ENCODE measurements around the gene GUCA1C. TPM values are rescaled to one million over a fixed set of nuclear protein-coding genes. Genes with fewer than 3 reads are reported as not detected.

GUCA1C gene
- polyA plus RNA-seq, 2 donors, result not detected

- H3K27ac ChIP-seq (ENCODE audit: low read depth in 2 of 2, low read length in 1 of 2), result no peak overlapping the region
- 25 to 31% methylated on average over 6 of the region's 6 CpGs for WGBS, 2 donors
- no peaks in the 10 kb centered on the region for H3K36me3 ChIP-seq (ENCODE audit: control insufficient read depth in 2 of 2, insufficient read depth in 2 of 2, low read length in 1 of 2)
- no peaks in the 10 kb centered on the region for H3K27me3 ChIP-seq (ENCODE audit: control insufficient read depth in 1 of 2, insufficient read depth in 2 of 2, low read length in 2 of 2)
- no peaks in the 10 kb centered on the region for H3K9me3 ChIP-seq (ENCODE audit: control insufficient read depth in 2 of 2, insufficient read depth in 1 of 2, low read depth in 1 of 2, low read length in 1 of 2)
- no peak overlapping the region for H3K4me3 ChIP-seq (ENCODE audit: low read depth in 1 of 2, low read length in 2 of 2)
- no peaks in the 10 kb centered on the region for H3K4me1 ChIP-seq (ENCODE audit: control insufficient read depth in 2 of 2, insufficient read depth in 2 of 2, low read length in 1 of 2)
Observed at GRCh38 chr3:108914774-108915641, 38.7 kb downstream of the GUCA1C start.

GRCh38 chr3:108909799-108910198 is 43.9 kb downstream of the GUCA1C start:
- Histone ChIP-seq H3K9me3 (ENCODE audit: control insufficient read depth in 2 of 2, insufficient read depth in 1 of 2, low read depth in 1 of 2, low read length in 1 of 2) (peaks cover 0 to under 1% of the 10 kb centered on the region in 2 donors), H3K27me3 (ENCODE audit: control insufficient read depth in 1 of 2, insufficient read depth in 2 of 2, low read length in 2 of 2) (no peaks in the 10 kb centered on the region), H3K4me1 (ENCODE audit: control insufficient read depth in 2 of 2, insufficient read depth in 2 of 2, low read length in 1 of 2) (no peaks in the 10 kb centered on the region), H3K4me3 (ENCODE audit: low read depth in 1 of 2, low read length in 2 of 2) (no peak overlapping the region), H3K36me3 (ENCODE audit: control insufficient read depth in 2 of 2, insufficient read depth in 2 of 2, low read length in 1 of 2) (no peaks in the 10 kb centered on the region), H3K27ac (ENCODE audit: low read depth in 2 of 2, low read length in 1 of 2) (no peak overlapping the region)
- 92 to 95% methylated on average over 5 of the region's 5 CpGs for WGBS, 2 donors

- H3K9me3 ChIP-seq (ENCODE audit: control insufficient read depth in 2 of 2, insufficient read depth in 1 of 2, low read depth in 1 of 2, low read length in 1 of 2), result peaks cover 0 to 2% of the 10 kb centered on the region in 2 donors
- H3K27me3 ChIP-seq (ENCODE audit: control insufficient read depth in 1 of 2, insufficient read depth in 2 of 2, low read length in 2 of 2), result no peaks in the 10 kb centered on the region
- 72 to 78% methylated on average over 1 of the region's 1 CpG for WGBS, 2 donors
Observed at GRCh38 chr3:108907194-108907593, 46.5 kb downstream of the GUCA1C start.

GRCh38 chr3:108899530-108899929 is 54.1 kb downstream of the GUCA1C start:
- no peaks in the 10 kb centered on the region for H3K36me3 ChIP-seq (ENCODE audit: control insufficient read depth in 2 of 2, insufficient read depth in 2 of 2, low read length in 1 of 2)
- 74 to 77% methylated on average over 3 of the region's 3 CpGs for WGBS, 2 donors
- no peaks in the 10 kb centered on the region for H3K27me3 ChIP-seq (ENCODE audit: control insufficient read depth in 1 of 2, insufficient read depth in 2 of 2, low read length in 2 of 2)
- no peak overlapping the region for H3K27ac ChIP-seq (ENCODE audit: low read depth in 2 of 2, low read length in 1 of 2)
- no peak overlapping the region for H3K4me3 ChIP-seq (ENCODE audit: low read depth in 1 of 2, low read length in 2 of 2)
- H3K4me1 ChIP-seq (ENCODE audit: control insufficient read depth in 2 of 2, insufficient read depth in 2 of 2, low read length in 1 of 2), result no peaks in the 10 kb centered on the region
- no peaks in the 10 kb centered on the region for H3K9me3 ChIP-seq (ENCODE audit: control insufficient read depth in 2 of 2, insufficient read depth in 1 of 2, low read depth in 1 of 2, low read length in 1 of 2)

More at GRCh38 chr3:108907194-108907593, 46.5 kb downstream of the GUCA1C start:
- H3K4me1 ChIP-seq (ENCODE audit: control insufficient read depth in 2 of 2, insufficient read depth in 2 of 2, low read length in 1 of 2), result no peaks in the 10 kb centered on the region
- no peak overlapping the region for H3K27ac ChIP-seq (ENCODE audit: low read depth in 2 of 2, low read length in 1 of 2)
- no peak overlapping the region for H3K4me3 ChIP-seq (ENCODE audit: low read depth in 1 of 2, low read length in 2 of 2)
- H3K36me3 ChIP-seq (ENCODE audit: control insufficient read depth in 2 of 2, insufficient read depth in 2 of 2, low read length in 1 of 2), result no peaks in the 10 kb centered on the region

GRCh38 chr3:108897883-108898282 is 55.8 kb downstream of the GUCA1C start:
- no peaks in the 10 kb centered on the region for H3K36me3 ChIP-seq (ENCODE audit: control insufficient read depth in 2 of 2, insufficient read depth in 2 of 2, low read length in 1 of 2)
- WGBS, 2 donors, result 85 to 90% methylated on average over 3 of the region's 3 CpGs
- no peak overlapping the region for H3K4me3 ChIP-seq (ENCODE audit: low read depth in 1 of 2, low read length in 2 of 2)
- H3K9me3 ChIP-seq (ENCODE audit: control insufficient read depth in 2 of 2, insufficient read depth in 1 of 2, low read depth in 1 of 2, low read length in 1 of 2), result no peaks in the 10 kb centered on the region
- H3K27ac ChIP-seq (ENCODE audit: low read depth in 2 of 2, low read length in 1 of 2), result no peak overlapping the region
- H3K4me1 ChIP-seq (ENCODE audit: control insufficient read depth in 2 of 2, insufficient read depth in 2 of 2, low read length in 1 of 2), result no peaks in the 10 kb centered on the region
- no peaks in the 10 kb centered on the region for H3K27me3 ChIP-seq (ENCODE audit: control insufficient read depth in 1 of 2, insufficient read depth in 2 of 2, low read length in 2 of 2)

GRCh38 chr3:108894981-108895380 is 58.7 kb downstream of the GUCA1C start:
- Histone ChIP-seq H3K36me3 (ENCODE audit: control insufficient read depth in 2 of 2, insufficient read depth in 2 of 2, low read length in 1 of 2) (no peaks in the 10 kb centered on the region), H3K27ac (ENCODE audit: low read depth in 2 of 2, low read length in 1 of 2) (no peak overlapping the region), H3K4me1 (ENCODE audit: control insufficient read depth in 2 of 2, insufficient read depth in 2 of 2, low read length in 1 of 2) (no peaks in the 10 kb centered on the region), H3K27me3 (ENCODE audit: control insufficient read depth in 1 of 2, insufficient read depth in 2 of 2, low read length in 2 of 2) (no peaks in the 10 kb centered on the region), H3K4me3 (ENCODE audit: low read depth in 1 of 2, low read length in 2 of 2) (no peak overlapping the region), H3K9me3 (ENCODE audit: control insufficient read depth in 2 of 2, insufficient read depth in 1 of 2, low read depth in 1 of 2, low read length in 1 of 2) (no peaks in the 10 kb centered on the region)
- 82 to 85% methylated on average over 5 of the region's 5 CpGs for WGBS, 2 donors

- no peaks in the 10 kb centered on the region for H3K4me1 ChIP-seq (ENCODE audit: control insufficient read depth in 2 of 2, insufficient read depth in 2 of 2, low read length in 1 of 2)
- no peaks in the 10 kb centered on the region for H3K27me3 ChIP-seq (ENCODE audit: control insufficient read depth in 1 of 2, insufficient read depth in 2 of 2, low read length in 2 of 2)
- H3K27ac ChIP-seq (ENCODE audit: low read depth in 2 of 2, low read length in 1 of 2), result no peak overlapping the region
- H3K9me3 ChIP-seq (ENCODE audit: control insufficient read depth in 2 of 2, insufficient read depth in 1 of 2, low read depth in 1 of 2, low read length in 1 of 2), result no peaks in the 10 kb centered on the region
- WGBS, 2 donors, result 74 to 75% methylated on average over 3 of the region's 3 CpGs
- no peak overlapping the region for H3K4me3 ChIP-seq (ENCODE audit: low read depth in 1 of 2, low read length in 2 of 2)
- H3K36me3 ChIP-seq (ENCODE audit: control insufficient read depth in 2 of 2, insufficient read depth in 2 of 2, low read length in 1 of 2), result no peaks in the 10 kb centered on the region
Observed at GRCh38 chr3:108891833-108892232, 61.8 kb downstream of the GUCA1C start.

- H3K36me3 ChIP-seq (ENCODE audit: control insufficient read depth in 2 of 2, insufficient read depth in 2 of 2, low read length in 1 of 2), result no peaks in the 10 kb centered on the region
- H3K27me3 ChIP-seq (ENCODE audit: control insufficient read depth in 1 of 2, insufficient read depth in 2 of 2, low read length in 2 of 2), result no peaks in the 10 kb centered on the region
- no peaks in the 10 kb centered on the region for H3K9me3 ChIP-seq (ENCODE audit: control insufficient read depth in 2 of 2, insufficient read depth in 1 of 2, low read depth in 1 of 2, low read length in 1 of 2)
- H3K27ac ChIP-seq (ENCODE audit: low read depth in 2 of 2, low read length in 1 of 2), result no peak overlapping the region
- no peaks in the 10 kb centered on the region for H3K4me1 ChIP-seq (ENCODE audit: control insufficient read depth in 2 of 2, insufficient read depth in 2 of 2, low read length in 1 of 2)
- WGBS, 2 donors, result 76 to 89% methylated on average over 2 of the region's 2 CpGs
- no peak overlapping the region for H3K4me3 ChIP-seq (ENCODE audit: low read depth in 1 of 2, low read length in 2 of 2)
Observed at GRCh38 chr3:108887777-108888176, 65.9 kb downstream of the GUCA1C start.

GRCh38 chr3:108887121-108887520 is 66.6 kb downstream of the GUCA1C start:
- 70 to 90% methylated on average over 4 of the region's 4 CpGs for WGBS, 2 donors
- no peak overlapping the region for H3K4me3 ChIP-seq (ENCODE audit: low read depth in 1 of 2, low read length in 2 of 2)
- no peaks in the 10 kb centered on the region for H3K4me1 ChIP-seq (ENCODE audit: control insufficient read depth in 2 of 2, insufficient read depth in 2 of 2, low read length in 1 of 2)
- H3K27me3 ChIP-seq (ENCODE audit: control insufficient read depth in 1 of 2, insufficient read depth in 2 of 2, low read length in 2 of 2), result no peaks in the 10 kb centered on the region
- H3K27ac ChIP-seq (ENCODE audit: low read depth in 2 of 2, low read length in 1 of 2), result no peak overlapping the region
- H3K9me3 ChIP-seq (ENCODE audit: control insufficient read depth in 2 of 2, insufficient read depth in 1 of 2, low read depth in 1 of 2, low read length in 1 of 2), result no peaks in the 10 kb centered on the region
- H3K36me3 ChIP-seq (ENCODE audit: control insufficient read depth in 2 of 2, insufficient read depth in 2 of 2, low read length in 1 of 2), result no peaks in the 10 kb centered on the region

- Histone ChIP-seq H3K9me3 (ENCODE audit: control insufficient read depth in 2 of 2, insufficient read depth in 1 of 2, low read depth in 1 of 2, low read length in 1 of 2) (no peaks in the 10 kb centered on the region), H3K36me3 (ENCODE audit: control insufficient read depth in 2 of 2, insufficient read depth in 2 of 2, low read length in 1 of 2) (no peaks in the 10 kb centered on the region), H3K27ac (ENCODE audit: low read depth in 2 of 2, low read length in 1 of 2) (no peak overlapping the region), H3K27me3 (ENCODE audit: control insufficient read depth in 1 of 2, insufficient read depth in 2 of 2, low read length in 2 of 2) (no peaks in the 10 kb centered on the region), H3K4me1 (ENCODE audit: control insufficient read depth in 2 of 2, insufficient read depth in 2 of 2, low read length in 1 of 2) (no peaks in the 10 kb centered on the region), H3K4me3 (ENCODE audit: low read depth in 1 of 2, low read length in 2 of 2) (no peak overlapping the region)
- 50 to 55% methylated on average over 1 of the region's 1 CpG for WGBS, 2 donors
Observed at GRCh38 chr3:108883373-108883772, 70.3 kb downstream of the GUCA1C start.

Data from esophagus (tissue), 2 donors.